Osteocyte (in vitro differentiated cells): Measurements from ENCODE around the gene GABBR1. TPM values are rescaled to one million over a fixed set of nuclear protein-coding genes. Genes with fewer than 3 reads are reported as not detected.
A peak's percentile ranks its signal among the peaks of the same experiment; 100 is the strongest.

Experiments used
- DNase-seq: peaks from one replicate; pipeline ENCODE4 v3.0.0; 2021; ENCODE audit warnings: mixed read lengths; ENCODE audit not compliant: unreplicated experiment; ENCODE audit errors: extremely low spot score
- H3K27ac Mint-ChIP-seq: one replicate; pipeline ENCODE4 v1.8.0; 2021; ENCODE audit warnings: mild to moderate bottlenecking, mixed read lengths; ENCODE audit not compliant: unreplicated experiment
- H3K27me3 Mint-ChIP-seq: one replicate; pipeline ENCODE4 v1.8.0; 2021; ENCODE audit warnings: mixed read lengths; ENCODE audit not compliant: unreplicated experiment
- H3K36me3 Mint-ChIP-seq: one replicate; pipeline ENCODE4 v1.8.0; 2021; ENCODE audit warnings: mixed read lengths; ENCODE audit not compliant: unreplicated experiment
- H3K4me1 Mint-ChIP-seq: one replicate; pipeline ENCODE4 v1.8.0; 2021; ENCODE audit warnings: mixed read lengths; ENCODE audit not compliant: unreplicated experiment
- H3K4me3 Mint-ChIP-seq: one replicate; pipeline ENCODE4 v1.8.0; 2021; ENCODE audit warnings: mild to moderate bottlenecking, moderate library complexity, mixed read lengths; ENCODE audit not compliant: unreplicated experiment
- H3K9me3 Mint-ChIP-seq: one replicate; pipeline ENCODE4 v1.8.0; 2021; ENCODE audit warnings: mixed read lengths; ENCODE audit not compliant: unreplicated experiment
- total RNA-seq: library from RNA; stranded (reverse); gene quantifications from 2 replicates; pipeline ENCODE4 v1.2.1, GENCODE V29; 2021
- TF ChIP-seq, protein P1 (sequence below): fragments of 200-600 bp; sonication (generic); IDR thresholded peaks from 2 replicates; pipeline ENCODE4 v1.5.0; 2021; ENCODE audit warnings: antibody characterized with exemption, mild to moderate bottlenecking, moderate library complexity

Gene GABBR1
- total RNA-seq, 1 donor from 2014 or later = 93.6 TPM

DNA sequence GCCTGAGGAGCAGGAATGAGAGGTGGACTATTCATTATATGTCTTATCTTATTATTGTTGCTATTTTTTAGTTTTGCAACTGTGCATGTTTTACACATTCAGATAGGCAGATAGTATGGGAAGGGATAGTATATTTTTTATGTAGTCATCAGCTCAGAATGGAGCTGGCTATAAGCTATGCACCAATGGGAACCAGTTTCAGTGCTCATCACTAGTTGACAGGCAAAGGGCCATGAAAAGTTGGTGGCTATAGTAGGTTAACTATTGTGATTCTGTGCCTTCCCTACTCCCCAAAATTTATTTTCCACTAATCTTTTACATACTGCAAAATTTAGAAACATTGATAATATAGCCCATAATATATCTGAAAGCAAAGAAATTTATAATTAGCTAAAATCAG lies 68.1 kb downstream of the GABBR1 start:
- Mint-ChIP-seq H3K9me3 (no peaks in the 10 kb centered on the region), H3K4me3 (no peak overlapping the region), H3K36me3 (no peaks in the 10 kb centered on the region), H3K27ac (no peak overlapping the region), H3K27me3 (peaks cover 23% of the 10 kb centered on the region), H3K4me1 (no peaks in the 10 kb centered on the region)
- DNase-seq = no peak
- TF ChIP-seq, protein P1, sequence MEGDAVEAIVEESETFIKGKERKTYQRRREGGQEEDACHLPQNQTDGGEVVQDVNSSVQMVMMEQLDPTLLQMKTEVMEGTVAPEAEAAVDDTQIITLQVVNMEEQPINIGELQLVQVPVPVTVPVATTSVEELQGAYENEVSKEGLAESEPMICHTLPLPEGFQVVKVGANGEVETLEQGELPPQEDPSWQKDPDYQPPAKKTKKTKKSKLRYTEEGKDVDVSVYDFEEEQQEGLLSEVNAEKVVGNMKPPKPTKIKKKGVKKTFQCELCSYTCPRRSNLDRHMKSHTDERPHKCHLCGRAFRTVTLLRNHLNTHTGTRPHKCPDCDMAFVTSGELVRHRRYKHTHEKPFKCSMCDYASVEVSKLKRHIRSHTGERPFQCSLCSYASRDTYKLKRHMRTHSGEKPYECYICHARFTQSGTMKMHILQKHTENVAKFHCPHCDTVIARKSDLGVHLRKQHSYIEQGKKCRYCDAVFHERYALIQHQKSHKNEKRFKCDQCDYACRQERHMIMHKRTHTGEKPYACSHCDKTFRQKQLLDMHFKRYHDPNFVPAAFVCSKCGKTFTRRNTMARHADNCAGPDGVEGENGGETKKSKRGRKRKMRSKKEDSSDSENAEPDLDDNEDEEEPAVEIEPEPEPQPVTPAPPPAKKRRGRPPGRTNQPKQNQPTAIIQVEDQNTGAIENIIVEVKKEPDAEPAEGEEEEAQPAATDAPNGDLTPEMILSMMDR = no peak

DNA sequence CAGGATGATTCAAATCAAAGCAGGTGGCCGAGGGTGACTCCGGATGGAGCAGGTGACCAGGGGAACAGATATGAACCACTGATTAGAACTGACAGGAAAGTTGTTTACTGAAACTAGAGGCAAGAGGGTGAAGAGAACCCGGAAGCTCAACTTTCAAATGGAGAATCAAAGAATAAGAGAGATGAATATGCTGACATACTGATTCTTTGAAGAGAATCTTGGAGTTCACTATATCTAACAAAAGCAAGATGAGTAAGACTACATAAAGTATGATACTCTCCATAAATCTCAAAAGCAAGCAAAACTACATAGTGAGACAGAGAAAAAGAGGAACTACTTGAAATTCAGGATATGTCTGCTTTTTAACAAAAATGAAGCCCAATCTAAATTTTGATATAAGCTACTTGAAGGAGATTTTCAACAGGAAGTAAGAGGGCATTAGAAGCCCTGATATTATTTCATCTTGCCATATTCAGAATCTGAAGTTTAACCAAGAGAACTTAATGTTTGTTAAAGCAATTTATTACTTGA lies 69.5 kb downstream of the GABBR1 start:
- peaks cover 29% of the 10 kb centered on the region for H3K27me3 Mint-ChIP-seq
- no peaks in the 10 kb centered on the region for H3K36me3 Mint-ChIP-seq
- H3K4me3 Mint-ChIP-seq = no peak overlapping the region
- H3K4me1 Mint-ChIP-seq = no peaks in the 10 kb centered on the region
- DNase-seq = no peak
- TF ChIP-seq, protein P1 = no peak
- no peaks in the 10 kb centered on the region for H3K9me3 Mint-ChIP-seq
- no peak overlapping the region for H3K27ac Mint-ChIP-seq

DNA sequence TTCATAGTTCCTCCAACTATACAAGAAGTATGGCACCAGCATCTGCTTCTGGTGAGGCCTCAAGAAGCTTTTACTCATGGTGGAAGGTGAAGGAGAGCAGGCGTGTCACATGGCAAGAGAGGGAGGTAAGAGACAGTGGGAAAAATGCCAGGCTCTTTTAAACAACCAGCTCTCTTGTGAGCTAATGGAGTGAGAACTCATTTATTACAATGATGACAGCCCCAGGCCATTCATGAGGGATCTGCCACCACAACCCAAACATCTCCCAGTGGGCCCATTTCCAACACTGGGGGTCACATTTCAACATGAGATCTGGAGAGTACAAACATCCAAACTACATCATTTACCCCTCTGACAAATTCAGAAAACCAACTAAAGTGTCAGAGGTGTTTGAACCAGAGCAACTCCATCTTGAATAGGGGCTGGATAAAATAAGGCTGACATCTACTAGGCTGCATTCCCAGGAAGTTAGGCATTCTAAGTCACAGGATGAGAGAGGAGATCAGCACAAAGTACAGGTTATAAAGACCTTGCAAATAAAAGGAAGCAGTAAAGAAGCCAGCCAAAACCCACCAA lies 71.3 kb downstream of the GABBR1 start:
- TF ChIP-seq, protein P1 = no peak
- Mint-ChIP-seq H3K27me3 (peaks cover 29% of the 10 kb centered on the region), H3K9me3 (no peaks in the 10 kb centered on the region), H3K27ac (no peak overlapping the region), H3K4me1 (no peaks in the 10 kb centered on the region), H3K4me3 (no peak overlapping the region), H3K36me3 (no peaks in the 10 kb centered on the region)
- peak; percentile 11 for DNase-seq

DNA sequence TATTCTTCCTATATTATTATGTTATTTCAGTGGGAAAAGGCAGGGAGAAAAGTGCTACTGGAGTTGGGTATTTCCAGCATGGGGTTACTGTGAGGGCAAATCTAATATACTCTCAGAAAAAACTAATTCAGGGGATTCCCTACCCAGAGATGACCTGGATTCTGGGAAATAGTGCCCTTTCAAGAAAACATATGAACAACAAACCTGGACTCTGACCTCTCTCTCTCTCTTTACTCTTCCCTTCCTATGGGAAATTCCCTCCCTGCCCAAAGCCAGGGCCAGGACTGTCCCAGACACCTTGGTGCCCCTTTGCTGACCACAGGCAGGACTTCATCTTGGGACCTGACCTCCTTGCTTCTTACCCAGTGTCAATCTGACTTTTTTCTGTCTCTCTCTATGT lies 71.9 kb downstream of the GABBR1 start:
- H3K4me3 Mint-ChIP-seq = no peak overlapping the region
- no peak overlapping the region for H3K27ac Mint-ChIP-seq
- H3K4me1 Mint-ChIP-seq = no peaks in the 10 kb centered on the region
- DNase-seq = no peak
- peaks cover 35% of the 10 kb centered on the region for H3K27me3 Mint-ChIP-seq
- TF ChIP-seq, protein P1 = no peak
- no peaks in the 10 kb centered on the region for H3K9me3 Mint-ChIP-seq
- no peaks in the 10 kb centered on the region for H3K36me3 Mint-ChIP-seq

DNA sequence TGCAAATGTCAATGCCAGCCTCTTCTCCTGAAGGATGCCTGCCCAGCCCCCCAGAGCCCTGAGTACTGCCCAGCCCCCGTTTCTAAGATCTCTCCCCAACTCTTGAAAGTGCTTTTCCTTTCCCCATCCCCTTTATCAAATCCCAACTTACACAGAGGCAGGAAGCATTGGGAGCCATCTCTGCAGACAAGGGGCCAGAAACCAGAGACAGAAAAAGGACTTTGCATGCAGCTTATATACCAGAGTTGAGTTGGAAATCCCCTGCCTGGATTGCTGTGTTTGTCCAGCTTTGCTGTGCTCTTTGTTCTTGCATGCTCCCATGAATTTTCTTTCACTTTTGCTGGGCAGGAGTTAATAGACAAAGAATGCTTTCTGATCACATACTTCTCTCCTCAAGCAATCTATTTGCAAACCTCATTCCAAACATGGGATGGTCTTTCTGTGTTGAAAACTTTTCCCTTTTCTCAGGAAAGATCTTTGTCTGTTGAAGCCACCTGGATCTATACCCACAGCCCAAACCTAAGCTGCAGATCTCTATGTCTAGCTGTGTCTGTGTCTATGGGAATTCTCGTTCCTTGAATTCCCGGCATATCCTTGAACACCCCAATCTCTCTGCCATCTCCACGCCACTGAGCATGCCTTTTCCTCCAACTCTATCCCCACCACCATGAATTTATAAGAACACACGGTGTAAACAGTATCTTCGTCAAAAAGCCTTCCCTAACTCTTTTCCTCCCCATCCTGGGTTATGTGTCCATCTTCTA lies 73.3 kb downstream of the GABBR1 start, which contains the start of gene UBD:
TSS of gene UBD (minus strand) at position 209 of the 764 bp plus-strand sequence. CDS start at position 178, 31 bp downstream.
- TF ChIP-seq, protein P1 = no peak
- Mint-ChIP-seq H3K36me3 (no peaks in the 10 kb centered on the region), H3K27me3 (peaks cover 45% of the 10 kb centered on the region), H3K4me3 (no peak within 1 kb of the TSS), H3K4me1 (no peaks in the 10 kb centered on the region), H3K9me3 (no peaks in the 10 kb centered on the region), H3K27ac (no peak within 1 kb of the TSS)
- DNase-seq = no peak
